Mucosa of rectum (tissue), 2 donors: ENCODE measurements around the gene ROCK1.
"Not testable (repeated sequence)": the region's sequence is repeated elsewhere in the genome, so short reads cannot be mapped to it uniquely, and the experiment has no call there.

Experiments
- H3K27ac ChIP-seq, 2 donors: one replicate each; pipeline ENCODE4 v1.7.0; 2013; ENCODE audit warnings: inconsistent platforms in 2 of 2, low read depth in 2 of 2, low read length in 2 of 2
- H3K27me3 ChIP-seq, 2 donors: one replicate each; pipeline ENCODE4 v1.7.0; 2013; ENCODE audit warnings: low read length in 2 of 2; ENCODE audit not compliant: control insufficient read depth in 2 of 2, insufficient read depth in 2 of 2
- H3K36me3 ChIP-seq, 2 donors: one replicate each; pipeline ENCODE4 v1.7.0; 2013; ENCODE audit warnings: low read length in 2 of 2; ENCODE audit not compliant: control insufficient read depth in 2 of 2, insufficient read depth in 2 of 2
- H3K4me1 ChIP-seq, 2 donors: one replicate each; pipeline ENCODE4 v1.7.0; 2013; ENCODE audit warnings: low read length in 2 of 2, mild to moderate bottlenecking in 1 of 2; ENCODE audit not compliant: control insufficient read depth in 2 of 2, insufficient read depth in 2 of 2
- H3K4me3 ChIP-seq, 2 donors: one replicate each; pipeline ENCODE4 v1.7.0; 2013; ENCODE audit warnings: low read length in 2 of 2
- H3K9ac ChIP-seq, 2 donors: one replicate each; pipeline ENCODE4 v1.7.0; 2013; ENCODE audit warnings: low read length in 2 of 2, low read depth in 1 of 2, mild to moderate bottlenecking in 1 of 2
- H3K9me3 ChIP-seq, 2 donors: one replicate each; pipeline ENCODE4 v1.7.0; 2013; ENCODE audit warnings: low read length in 2 of 2; ENCODE audit not compliant: control insufficient read depth in 2 of 2
- donor health status: healthy.
- donor health status: Normal muscosa, but diverticular disease.

ROCK1 gene

DNA sequence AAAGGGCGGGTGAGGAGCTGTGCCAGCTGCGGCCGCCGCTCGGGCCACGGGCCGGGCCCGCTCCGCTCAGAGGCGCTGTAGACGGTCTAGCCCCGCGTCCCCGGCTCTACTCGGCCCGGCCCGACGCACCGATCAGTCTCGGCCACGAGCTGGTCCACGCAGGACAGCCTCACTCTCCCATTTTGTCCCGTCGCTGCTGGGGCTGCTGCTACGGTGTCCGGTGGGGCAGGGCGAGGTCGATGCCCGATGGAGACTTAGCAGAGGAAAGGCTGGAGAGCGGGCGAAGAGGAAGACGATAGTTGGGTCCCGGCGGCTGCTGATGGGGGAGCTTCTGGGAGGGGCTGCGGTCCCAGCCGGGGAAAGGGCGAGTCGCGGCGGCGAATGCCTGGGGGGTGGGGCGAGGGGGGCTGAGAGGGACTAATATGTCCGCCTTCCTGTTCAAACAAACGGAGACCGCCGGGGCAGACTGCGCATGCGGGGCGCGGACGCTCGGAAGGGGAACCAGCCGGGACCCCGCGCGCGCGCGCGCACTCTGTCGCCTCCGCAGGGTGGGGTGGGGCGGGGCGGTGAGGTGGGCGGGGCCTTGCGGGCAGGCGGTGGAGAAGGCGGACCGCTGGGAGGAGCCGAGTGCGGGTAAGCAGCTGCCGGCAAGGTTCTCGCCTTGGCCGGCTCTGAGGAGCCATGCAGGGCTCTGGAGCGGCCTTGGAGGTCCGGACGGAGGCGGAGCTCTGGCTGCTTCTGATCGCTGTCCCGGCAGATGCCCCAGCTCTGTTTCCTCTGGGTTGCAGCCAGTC is at the start of gene ROCK1:
ROCK1 (minus strand) TSS at position 468 of the 794 bp plus-strand sequence. CDS start 903 bp downstream, outside the sequence.
- no peaks in the 10 kb centered on the region for H3K36me3 ChIP-seq
- H3K27ac ChIP-seq = peak within 1 kb of the TSS; percentile 97 to 98
- no peaks in the 10 kb centered on the region for H3K9me3 ChIP-seq
- H3K4me1 ChIP-seq = peaks cover 9 to 19% of the 10 kb centered on the region in 2 donors
- no peaks in the 10 kb centered on the region for H3K27me3 ChIP-seq
- H3K4me3 ChIP-seq = peak within 1 kb of the TSS; percentile 91 to 99
- peak within 1 kb of the TSS; percentile 92 to 97 for H3K9ac ChIP-seq

DNA sequence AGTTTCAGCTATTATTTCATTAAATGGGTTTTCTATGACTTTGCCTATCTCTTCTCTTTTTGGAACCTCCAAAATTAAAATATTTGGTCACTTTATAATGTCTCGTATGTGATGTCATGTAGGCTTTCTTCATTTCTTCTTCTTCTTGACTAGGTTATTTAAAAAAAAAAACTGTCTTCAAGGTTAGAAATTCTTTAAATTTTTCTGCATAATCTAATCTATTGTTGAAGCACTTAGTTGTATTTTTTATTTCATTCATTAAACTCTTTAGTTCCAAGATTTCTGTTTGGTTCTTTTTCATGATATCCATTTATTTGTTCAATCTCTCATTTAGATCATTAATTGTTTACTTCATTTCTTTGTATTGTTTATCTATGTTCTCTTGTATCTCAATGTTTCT is 43.8 kb upstream of the ROCK1 start:
- no peak overlapping the region for H3K9ac ChIP-seq
- no peaks in the 10 kb centered on the region for H3K4me1 ChIP-seq
- peaks cover 0 to 3% of the 10 kb centered on the region in 2 donors for H3K9me3 ChIP-seq

DNA sequence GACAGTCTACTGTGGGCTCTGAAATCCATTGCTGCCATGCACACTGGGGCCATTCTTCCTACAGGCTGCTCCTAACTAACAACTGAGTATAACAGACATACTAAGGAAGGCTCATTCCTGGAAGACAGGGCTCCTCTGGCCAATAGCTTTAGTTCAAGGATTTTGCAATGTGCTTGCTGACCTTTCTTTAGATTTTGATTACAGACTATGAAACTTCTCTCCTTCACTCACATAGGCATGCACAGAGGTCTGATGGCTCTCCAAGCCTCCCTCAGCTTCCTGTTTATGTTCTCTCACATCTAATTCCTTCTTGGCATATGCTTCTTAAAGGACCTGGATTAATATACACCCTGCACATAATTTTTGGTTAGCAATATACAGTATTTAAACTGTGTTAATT is 34.4 kb upstream of the ROCK1 start:
- no peak overlapping the region for H3K4me3 ChIP-seq
- H3K27me3 ChIP-seq = no peaks in the 10 kb centered on the region
- H3K9ac ChIP-seq = no peak overlapping the region
- no peak overlapping the region for H3K27ac ChIP-seq
- H3K36me3 ChIP-seq = no peaks in the 10 kb centered on the region
- H3K4me1 ChIP-seq = no peaks in the 10 kb centered on the region
- no peaks in the 10 kb centered on the region for H3K9me3 ChIP-seq

More for the DNA sequence above, 43.8 kb upstream of the ROCK1 start:
- no peak overlapping the region for H3K4me3 ChIP-seq
- no peaks in the 10 kb centered on the region for H3K36me3 ChIP-seq
- no peak overlapping the region for H3K27ac ChIP-seq
- H3K27me3 ChIP-seq = no peaks in the 10 kb centered on the region

DNA sequence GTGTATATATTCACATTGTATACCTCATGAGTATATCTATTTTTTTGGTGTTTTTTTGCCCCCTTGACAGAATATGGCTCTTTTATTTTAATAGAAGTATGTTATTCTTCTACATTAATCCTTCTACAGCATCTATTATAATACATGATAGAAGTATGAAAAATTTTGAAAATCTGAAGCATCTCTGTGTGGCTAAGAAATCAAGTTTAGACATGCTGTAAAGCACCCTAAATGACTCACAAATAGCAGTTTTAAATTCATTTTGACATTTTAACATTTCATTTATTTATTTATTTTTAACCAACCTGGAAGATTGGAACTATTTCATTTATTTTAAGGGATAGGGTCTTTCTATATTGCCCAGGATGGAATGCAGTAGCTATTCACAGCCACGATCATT is 33.8 kb upstream of the ROCK1 start:
- Histone ChIP-seq H3K27ac (no peak overlapping the region), H3K36me3 (no peaks in the 10 kb centered on the region), H3K4me3 (no peak overlapping the region), H3K27me3 (no peaks in the 10 kb centered on the region), H3K9ac (no peak overlapping the region), H3K9me3 (no peaks in the 10 kb centered on the region), H3K4me1 (no peaks in the 10 kb centered on the region)

DNA sequence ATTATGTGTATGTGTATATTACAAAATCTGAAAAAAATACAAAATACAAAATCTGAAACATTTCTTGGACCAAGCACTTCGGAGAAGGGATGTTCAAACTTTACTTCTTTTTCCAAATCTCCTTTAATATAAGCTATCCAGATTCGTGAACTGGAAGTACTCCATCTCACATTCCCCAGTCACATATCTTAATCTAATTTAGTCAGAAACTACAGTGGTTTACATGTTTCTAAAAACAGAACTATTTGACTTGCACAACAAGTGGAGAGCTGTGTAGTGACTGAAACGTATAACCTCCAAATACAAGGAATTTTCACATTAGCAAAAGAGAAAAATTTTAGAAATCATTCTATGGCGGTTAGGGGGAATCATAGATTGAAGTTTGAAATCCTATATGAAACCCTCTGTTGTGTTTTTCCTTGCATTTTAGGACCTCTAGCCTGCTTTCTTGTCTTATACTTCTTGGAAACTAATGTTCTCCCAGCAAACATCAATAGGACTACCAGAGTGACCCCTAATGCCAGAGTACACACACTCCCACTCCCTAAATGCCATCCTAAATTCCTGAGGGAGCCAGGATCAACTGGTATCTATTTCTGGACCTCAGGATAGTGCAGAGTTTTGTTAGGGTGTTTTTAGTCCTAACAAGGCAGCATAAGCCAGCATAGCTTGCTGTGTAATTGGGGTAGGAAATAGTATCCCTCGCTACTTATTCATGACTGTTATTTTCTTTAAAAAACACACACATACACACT is 30.2 kb upstream of the ROCK1 start:
- Histone ChIP-seq H3K9ac (no peak overlapping the region), H3K9me3 (no peaks in the 10 kb centered on the region), H3K36me3 (no peaks in the 10 kb centered on the region), H3K27ac (no peak overlapping the region), H3K27me3 (no peaks in the 10 kb centered on the region), H3K4me3 (no peak overlapping the region), H3K4me1 (no peaks in the 10 kb centered on the region)

DNA sequence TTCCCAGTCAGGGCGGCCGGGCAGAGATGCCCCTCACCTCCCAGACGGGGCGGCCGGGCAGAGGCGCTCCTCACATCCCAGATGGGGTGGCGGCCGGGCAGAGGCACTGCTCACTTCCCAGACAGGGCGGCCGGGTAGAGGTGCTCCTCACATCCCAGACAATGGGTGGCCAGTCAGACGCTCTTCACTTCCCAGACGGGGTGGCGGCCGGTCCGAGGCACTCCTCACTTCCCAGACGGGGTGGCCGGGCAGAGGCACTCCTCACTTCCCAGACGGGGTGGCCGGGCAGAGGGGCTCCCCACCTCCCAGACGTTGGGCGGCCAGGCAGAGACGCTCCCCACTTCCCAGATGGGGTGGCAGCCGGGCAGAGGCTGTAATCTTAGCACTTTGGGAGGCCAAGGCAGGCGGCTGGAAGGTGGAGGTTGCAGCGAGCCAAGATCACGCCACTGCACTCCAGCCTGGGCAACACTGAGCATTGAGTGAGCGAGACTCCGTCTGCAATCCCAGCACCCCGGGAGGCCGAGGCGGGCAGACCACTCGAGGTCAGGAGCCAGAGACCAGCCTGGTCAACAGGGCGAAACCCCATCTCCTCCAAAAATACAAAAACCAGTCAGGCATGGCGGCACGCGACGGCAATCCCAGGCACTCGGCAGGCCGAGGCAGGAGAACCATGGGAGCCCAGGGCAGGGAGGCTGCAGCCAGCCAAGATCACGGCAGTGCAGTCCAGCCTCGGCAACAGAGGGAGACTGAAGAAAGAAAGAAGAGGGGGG is 26.3 kb upstream of the ROCK1 start:
- not testable (repeated sequence) for H3K27me3 ChIP-seq

DNA sequence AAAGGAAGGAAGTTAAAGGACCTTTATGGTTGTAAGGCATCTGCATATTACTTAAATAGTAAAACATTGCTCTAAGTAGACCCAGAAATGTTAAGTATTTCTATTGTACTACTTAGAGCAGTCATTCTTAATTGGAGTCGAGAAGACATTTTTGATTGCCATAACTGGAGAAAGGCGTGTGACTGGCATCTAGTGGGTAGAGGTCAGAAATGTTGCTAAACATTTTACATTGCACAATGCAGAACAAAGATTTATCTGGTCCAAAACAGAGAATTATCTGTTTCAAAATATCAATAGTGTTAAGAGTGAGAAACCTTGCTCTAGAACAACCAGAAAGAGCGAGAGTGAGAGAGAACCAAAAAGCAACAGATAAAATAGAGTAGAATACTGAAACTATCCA is 23.3 kb upstream of the ROCK1 start:
- no peak overlapping the region for H3K4me3 ChIP-seq
- no peaks in the 10 kb centered on the region for H3K27me3 ChIP-seq
- no peaks in the 10 kb centered on the region for H3K9me3 ChIP-seq
- H3K27ac ChIP-seq = no peak overlapping the region
- H3K4me1 ChIP-seq = no peaks in the 10 kb centered on the region
- H3K9ac ChIP-seq = no peak overlapping the region
- no peaks in the 10 kb centered on the region for H3K36me3 ChIP-seq

More for the DNA sequence above, 26.3 kb upstream of the ROCK1 start:
- not testable (repeated sequence) for H3K36me3 ChIP-seq, H3K4me1 ChIP-seq, H3K9ac ChIP-seq, H3K4me3 ChIP-seq, H3K27ac ChIP-seq, H3K9me3 ChIP-seq

DNA sequence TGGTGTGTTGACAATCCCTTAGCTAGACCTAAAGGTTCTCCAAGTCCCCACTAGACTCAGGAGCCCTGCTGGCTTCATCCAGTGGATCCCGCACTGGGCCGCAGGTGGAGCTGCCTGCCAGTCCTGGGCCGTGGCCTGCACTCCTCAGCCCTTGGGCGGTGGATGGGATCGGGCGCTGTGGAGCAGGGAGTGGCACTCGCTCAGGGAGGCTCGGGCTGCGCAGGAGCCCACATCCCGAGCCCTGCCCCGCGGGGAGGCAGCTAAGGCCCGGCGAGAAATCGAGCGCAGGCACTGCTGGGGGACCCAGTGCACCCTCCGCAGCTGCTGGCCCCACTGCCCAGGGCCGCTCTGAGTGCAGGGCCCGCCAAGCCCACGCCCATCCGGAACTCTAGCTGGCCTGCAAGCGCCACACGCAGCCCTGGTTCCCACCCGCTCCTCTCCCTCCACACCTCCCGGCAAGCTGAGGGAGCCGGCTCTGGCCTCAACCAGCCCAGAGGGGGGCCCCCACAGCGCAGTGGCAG is 20.8 kb upstream of the ROCK1 start:
- Histone ChIP-seq H3K4me1 (no peaks in the 10 kb centered on the region), H3K9ac (no peak overlapping the region), H3K27ac (no peak overlapping the region), H3K27me3 (no peaks in the 10 kb centered on the region), H3K9me3 (no peaks in the 10 kb centered on the region), H3K4me3 (no peak overlapping the region), H3K36me3 (no peaks in the 10 kb centered on the region)

DNA sequence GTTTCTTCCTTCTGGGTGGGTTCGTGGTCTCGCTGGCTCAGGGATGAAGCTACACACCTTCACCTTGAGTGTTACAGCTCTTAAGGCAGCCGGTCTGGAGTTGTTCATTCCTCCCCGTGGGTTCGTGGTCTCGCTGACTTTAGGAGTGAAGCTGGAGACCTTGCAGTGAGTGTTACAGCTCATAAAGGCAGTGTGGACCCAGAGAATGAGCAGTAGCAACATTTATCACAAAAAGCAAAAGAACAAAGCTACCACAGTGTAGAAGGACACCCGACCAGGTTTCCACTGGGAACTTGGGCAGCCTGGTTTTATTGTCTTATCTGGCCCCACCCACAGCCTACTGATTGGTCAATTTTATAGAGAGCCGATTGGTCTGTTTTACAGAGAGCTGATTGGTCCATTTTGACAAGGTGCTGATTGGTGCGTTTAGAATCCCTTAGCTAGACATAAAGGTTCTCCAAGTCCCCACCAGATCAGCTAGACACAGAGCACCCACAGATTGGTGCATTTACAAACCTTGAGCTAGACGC is 20.1 kb upstream of the ROCK1 start:
- no peak overlapping the region for H3K9ac ChIP-seq
- no peaks in the 10 kb centered on the region for H3K4me1 ChIP-seq
- no peaks in the 10 kb centered on the region for H3K36me3 ChIP-seq
- no peak overlapping the region for H3K4me3 ChIP-seq
- H3K27me3 ChIP-seq = no peaks in the 10 kb centered on the region
- no peak overlapping the region for H3K27ac ChIP-seq
- no peaks in the 10 kb centered on the region for H3K9me3 ChIP-seq
